ENCODE results near the gene NELFCD.
A peak's percentile ranks its signal among the peaks of the same experiment; 100 is the strongest.
"Not testable (repeated sequence)": the region's sequence is repeated elsewhere in the genome, so short reads cannot be mapped to it uniquely, and the experiment has no call there.

Gene NELFCD, protein sequence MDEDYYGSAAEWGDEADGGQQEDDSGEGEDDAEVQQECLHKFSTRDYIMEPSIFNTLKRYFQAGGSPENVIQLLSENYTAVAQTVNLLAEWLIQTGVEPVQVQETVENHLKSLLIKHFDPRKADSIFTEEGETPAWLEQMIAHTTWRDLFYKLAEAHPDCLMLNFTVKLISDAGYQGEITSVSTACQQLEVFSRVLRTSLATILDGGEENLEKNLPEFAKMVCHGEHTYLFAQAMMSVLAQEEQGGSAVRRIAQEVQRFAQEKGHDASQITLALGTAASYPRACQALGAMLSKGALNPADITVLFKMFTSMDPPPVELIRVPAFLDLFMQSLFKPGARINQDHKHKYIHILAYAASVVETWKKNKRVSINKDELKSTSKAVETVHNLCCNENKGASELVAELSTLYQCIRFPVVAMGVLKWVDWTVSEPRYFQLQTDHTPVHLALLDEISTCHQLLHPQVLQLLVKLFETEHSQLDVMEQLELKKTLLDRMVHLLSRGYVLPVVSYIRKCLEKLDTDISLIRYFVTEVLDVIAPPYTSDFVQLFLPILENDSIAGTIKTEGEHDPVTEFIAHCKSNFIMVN

DNA sequence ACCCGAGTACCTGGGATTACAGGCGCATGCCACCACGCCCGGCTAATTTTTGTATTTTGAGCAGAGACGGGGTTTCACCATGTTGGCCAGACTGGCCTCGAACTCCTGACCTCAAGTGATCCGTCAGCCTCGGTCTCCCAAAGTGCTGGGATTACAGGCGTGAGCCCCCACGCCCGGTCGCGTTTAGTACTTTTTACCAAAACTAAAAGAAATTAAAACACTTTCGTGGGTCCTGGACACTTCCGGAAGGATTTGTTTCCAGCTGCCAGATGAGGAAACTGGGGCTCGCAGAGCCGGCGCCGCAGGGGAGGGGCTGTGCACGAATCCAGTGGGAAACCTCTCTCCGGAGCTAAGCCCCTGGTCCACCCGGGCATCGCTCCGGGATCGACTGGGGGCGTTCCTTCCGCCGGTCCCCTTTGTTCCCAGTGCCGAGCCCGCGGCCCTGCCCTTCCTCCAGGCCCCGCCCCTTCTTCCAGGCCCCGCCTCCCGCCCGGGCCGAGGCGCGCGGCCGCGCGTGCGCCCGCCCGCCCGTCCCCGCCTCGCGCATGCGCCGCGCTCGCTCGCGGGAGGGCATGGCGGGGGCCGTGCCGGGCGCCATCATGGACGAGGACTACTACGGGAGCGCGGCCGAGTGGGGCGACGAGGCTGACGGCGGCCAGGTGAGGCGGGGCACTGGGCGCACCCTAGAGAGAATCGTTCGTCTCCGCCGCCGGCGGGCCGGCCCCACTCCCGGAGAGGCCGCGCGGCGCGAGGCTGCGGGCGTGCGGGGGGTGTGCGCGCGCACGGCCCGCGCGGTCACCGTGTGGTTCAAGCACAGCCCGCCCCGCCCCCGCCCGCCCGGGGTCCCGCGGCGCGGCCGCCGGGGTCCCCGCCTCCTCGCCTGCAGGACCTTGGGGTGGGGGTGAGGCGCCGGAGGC is at the start of gene NELFCD:
Gene NELFCD, plus strand, starts transcription at position 546 of the 917 bp plus-strand sequence. Its CDS starts 54 bp downstream, at position 600.
- DNase-seq (ENCODE audit: low spot score) = peak; percentile 100

DNA sequence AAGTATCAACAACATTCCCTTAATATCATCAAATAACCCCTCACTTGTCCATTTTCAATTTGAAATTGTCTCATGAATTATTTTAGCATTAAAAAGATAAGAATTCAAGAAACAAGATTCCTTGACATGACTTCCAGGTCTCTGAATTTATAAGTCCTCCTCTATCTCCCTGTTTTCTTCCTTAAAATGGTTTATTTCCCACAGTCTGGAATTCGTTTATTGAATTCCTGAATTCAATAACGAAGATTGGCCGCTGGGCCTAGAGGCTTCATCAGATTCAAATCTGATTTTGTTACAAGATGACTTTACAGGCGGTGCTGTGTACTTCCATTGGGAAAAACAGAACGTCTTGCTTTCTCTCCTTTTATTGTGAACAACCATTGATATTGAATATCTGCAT is 48.9 kb upstream of the NELFCD start:
- no peak for DNase-seq (ENCODE audit: low spot score)

- no peak for DNase-seq (ENCODE audit: low spot score)
Observed at GRCh38 chr20:58938078-58938477, 43.0 kb upstream of the NELFCD start.

- no peak for DNase-seq (ENCODE audit: low spot score)
Observed at GRCh38 chr20:58938541-58938940, 42.5 kb upstream of the NELFCD start.

DNA sequence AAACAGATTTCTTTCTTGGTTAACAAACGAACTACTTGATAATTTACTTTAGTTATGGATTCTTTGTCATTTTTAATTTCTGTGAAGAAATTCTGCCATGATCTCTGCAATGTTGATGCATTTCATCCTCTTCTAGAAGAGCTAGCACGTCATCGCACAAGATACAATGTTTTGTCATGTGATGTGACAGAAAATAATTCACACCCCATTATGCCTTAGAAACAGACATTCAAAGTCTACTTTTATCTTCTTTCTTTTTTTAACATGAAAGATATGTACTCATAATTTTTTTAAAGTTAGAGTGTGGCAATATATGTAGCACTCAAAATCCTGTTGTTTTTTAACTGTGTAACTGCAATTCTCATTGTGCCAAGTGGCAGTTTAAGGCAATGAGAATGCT is 39.6 kb upstream of the NELFCD start:
- DNase-seq (ENCODE audit: low spot score) = no peak

GRCh38 chr20:58942549-58942948 is 38.5 kb upstream of the NELFCD start:
- no peak for DNase-seq (ENCODE audit: low spot score)

DNA sequence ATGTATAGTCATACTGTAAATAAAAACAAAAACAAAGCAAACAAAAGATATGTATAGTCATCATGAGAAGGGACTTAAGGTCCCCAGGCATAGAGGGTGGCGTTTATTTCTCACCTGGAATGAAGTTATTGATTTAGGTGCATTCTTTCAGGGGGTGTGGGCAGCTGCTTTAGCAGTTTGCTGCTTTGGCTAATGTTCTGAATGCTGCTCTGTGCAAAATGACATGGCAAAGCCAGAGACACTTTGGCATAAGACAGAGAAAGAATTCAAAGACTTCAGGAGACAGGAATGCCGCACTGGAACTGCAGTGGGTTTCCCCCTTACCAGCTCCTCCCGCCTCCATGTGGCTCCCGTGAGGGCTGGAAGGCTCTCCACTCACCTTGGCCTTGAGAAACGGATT is 36.4 kb upstream of the NELFCD start:
- no peak for DNase-seq (ENCODE audit: low spot score)

DNA sequence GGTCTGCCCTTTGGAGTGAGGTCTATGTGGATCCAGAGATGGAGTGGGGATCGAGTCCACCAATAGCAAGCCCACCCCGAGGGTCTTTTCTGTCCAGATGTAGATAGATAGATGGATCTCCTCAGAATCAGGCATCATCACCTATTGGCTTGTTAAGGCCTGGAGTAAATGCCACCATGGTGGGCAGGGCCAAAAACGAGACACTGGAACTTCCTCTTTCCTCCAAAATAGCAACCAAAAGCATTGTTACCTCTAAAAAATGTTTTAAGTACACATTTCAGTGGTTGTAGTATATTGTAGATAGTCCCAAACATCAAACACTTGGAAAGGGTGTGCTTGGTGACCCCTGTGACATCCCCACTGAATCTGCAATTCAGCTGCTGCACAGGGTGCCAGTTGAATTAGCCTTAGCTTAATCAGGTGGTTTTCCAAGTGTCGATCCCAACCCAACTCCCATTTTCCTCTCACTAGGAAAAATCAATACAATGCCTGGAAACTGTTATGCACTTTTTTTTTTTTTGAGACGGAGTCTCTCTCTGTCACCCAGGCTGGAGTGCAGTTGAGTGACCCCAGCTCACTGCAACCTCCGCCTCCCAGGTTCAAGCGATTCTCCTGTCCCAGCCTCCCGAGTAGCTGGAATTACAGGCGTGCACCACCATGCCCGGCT is 35.0 kb upstream of the NELFCD start:
- DNase-seq (ENCODE audit: low spot score) = no peak

DNA sequence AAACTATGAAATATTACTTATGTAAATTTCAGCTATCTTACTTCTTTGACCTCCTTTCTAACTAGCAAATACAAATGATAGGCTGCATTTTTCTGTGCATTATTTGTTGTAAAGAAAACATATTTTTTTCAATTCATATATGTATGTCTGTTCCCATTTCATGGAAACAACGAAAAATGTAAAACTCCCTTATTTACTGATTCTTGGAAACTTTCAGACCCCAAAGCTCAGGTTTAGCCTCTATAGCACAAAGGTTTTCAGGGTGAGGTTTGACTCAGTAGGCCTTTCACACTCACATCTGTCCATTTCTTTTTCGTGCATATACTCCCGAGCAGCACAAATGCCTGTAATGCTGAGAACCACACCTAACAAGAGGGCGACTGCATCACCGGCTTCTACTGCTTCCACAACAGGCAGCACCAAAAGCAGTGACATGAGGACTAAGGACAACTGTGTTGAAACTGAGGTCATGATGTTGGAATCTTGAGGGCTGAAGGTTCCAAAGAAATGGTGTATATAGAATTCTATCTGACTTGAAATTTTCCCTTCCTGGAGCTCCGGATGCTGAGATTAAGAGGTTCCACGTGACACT is 33.2 kb upstream of the NELFCD start:
- DNase-seq (ENCODE audit: low spot score) = not testable (repeated sequence)

DNA sequence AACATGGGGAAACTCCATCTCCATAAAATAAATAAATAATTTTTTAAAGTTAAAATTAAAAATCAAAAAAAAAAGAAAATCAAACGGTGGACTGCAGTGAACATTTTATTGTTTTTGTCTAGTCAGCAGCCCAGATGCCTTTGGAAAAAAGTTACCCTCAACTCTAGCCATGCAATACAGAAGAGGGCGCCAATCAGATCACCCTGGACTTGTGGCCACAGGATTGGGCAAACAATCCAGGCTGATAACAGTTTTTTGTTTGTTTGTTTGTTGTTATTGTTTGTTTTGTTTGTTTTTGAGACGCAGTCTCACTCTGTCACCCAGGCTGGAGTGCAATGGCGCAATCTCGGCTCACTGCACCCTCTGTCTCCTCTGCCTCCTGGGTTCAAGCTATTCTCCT is 30.5 kb upstream of the NELFCD start:
- no peak for DNase-seq (ENCODE audit: low spot score)

GRCh38 chr20:58953050-58953449 is 28.0 kb upstream of the NELFCD start:
- no peak for DNase-seq (ENCODE audit: low spot score)

GRCh38 chr20:58956078-58956477 is 25.0 kb upstream of the NELFCD start:
- no peak for DNase-seq (ENCODE audit: low spot score)

- DNase-seq (ENCODE audit: low spot score) = no peak
Observed at GRCh38 chr20:58959652-58960051, 21.4 kb upstream of the NELFCD start.

- DNase-seq (ENCODE audit: low spot score) = no peak
Observed at GRCh38 chr20:58963060-58963584, 17.9 kb upstream of the NELFCD start.

GRCh38 chr20:58963922-58964321 is 17.1 kb upstream of the NELFCD start:
- not testable (repeated sequence) for DNase-seq (ENCODE audit: low spot score)

- DNase-seq (ENCODE audit: low spot score) = no peak
Observed at GRCh38 chr20:58965270-58966064, 15.6 kb upstream of the NELFCD start.

- DNase-seq (ENCODE audit: low spot score) = no peak
Observed at GRCh38 chr20:58967652-58968429, 13.2 kb upstream of the NELFCD start.

GRCh38 chr20:58969439-58969838 is 11.6 kb upstream of the NELFCD start:
- DNase-seq (ENCODE audit: low spot score) = no peak

DNA sequence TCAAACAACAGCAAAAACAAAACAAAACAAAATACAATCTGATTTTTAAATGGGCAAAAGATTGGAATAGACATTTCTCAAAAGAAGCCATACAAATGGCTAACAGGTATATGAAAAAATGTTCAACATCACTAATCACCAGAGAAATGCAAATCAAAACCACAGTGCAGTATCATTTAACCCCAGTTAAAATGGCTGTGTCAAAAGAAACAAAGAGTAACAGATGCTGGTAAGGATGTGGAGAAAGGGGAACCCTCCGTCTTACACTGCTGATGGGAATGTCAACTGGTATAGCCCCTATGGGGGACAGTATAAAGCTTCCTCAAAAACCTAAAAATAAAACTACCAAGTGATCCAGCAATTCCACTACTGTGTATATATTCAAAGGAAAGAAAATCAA is 10.9 kb upstream of the NELFCD start:
- no peak for DNase-seq (ENCODE audit: low spot score)

GRCh38 chr20:58971429-58971828 is 9.6 kb upstream of the NELFCD start:
- DNase-seq (ENCODE audit: low spot score) = no peak
